Right lobe of liver (tissue), 4 donors: ENCODE results near the gene MCC.

ENCODE experiments used
- CTCF ChIP-seq, 4 donors: fragments of 200-600 bp in 3 of 4; fragments of 450-650 bp in 1 of 4; IDR thresholded peaks; one replicate each; pipeline versions ENCODE4 v1.5.1 to v1.8.0; 2016 to 2022; ENCODE audit warnings: antibody characterized with exemption in 4 of 4, mild to moderate bottlenecking in 2 of 4
- POLR2A ChIP-seq: fragments of 450-650 bp; IDR thresholded peaks from one replicate; pipeline ENCODE4 v1.6.1; 2017; ENCODE audit warnings: antibody characterized with exemption, mild to moderate bottlenecking
- donor health status: DM: no; HTN: no; CAD: no.
- donor health status: DM: no; HTN: no; CAD: no.
- donor health status: DM: no; HTN: yes; CAD: no.

DNA sequence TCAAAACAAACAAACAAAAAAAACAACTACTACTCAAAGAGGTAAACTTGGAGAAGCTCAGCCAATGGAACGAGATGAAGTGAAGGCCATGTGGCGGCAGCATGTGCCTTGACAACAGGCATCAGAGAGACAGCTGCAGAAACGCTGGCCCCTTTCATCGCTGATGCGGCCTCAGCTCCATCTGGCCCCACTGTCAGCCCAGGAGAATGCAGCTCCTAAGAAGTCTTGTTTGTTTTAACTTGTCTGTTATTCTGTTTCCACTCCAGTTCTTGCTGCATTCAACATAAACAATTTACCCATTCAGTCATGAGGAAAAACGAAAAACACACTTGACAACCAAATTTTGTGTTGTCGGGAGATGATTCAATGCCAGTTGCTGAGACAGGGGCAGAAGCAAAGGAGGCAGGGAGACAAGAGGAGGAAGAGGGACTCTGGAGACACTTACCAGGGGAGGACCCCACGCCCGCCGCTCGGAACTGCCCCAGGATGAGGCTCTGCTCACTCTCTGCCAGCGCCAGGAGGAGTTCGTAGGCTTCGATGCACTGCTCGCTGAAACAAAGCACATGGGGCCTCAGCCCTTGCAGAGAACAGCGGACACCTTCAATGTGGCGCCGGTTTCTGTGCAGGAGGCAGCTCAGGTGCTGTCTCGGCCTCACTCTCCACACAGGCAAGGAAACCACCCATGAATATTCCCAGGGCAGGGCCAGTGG is 420.5 kb downstream of the MCC start:
- TF ChIP-seq CTCF (IDR thresholded peaks at IDR 0.05) (no peak), POLR2A (no peak)
